Osteocyte (in vitro differentiated cells): ENCODE data around the gene MTTP. TPM values are rescaled to one million over a fixed set of nuclear protein-coding genes. Genes with fewer than 3 reads are reported as not detected.

Source experiments
- DNase-seq: peaks from one replicate; pipeline ENCODE4 v3.0.0; 2021; ENCODE audit warnings: mixed read lengths; ENCODE audit not compliant: unreplicated experiment; ENCODE audit errors: extremely low spot score
- H3K27ac Mint-ChIP-seq: one replicate; pipeline ENCODE4 v1.8.0; 2021; ENCODE audit warnings: mild to moderate bottlenecking, mixed read lengths; ENCODE audit not compliant: unreplicated experiment
- H3K27me3 Mint-ChIP-seq: one replicate; pipeline ENCODE4 v1.8.0; 2021; ENCODE audit warnings: mixed read lengths; ENCODE audit not compliant: unreplicated experiment
- H3K36me3 Mint-ChIP-seq: one replicate; pipeline ENCODE4 v1.8.0; 2021; ENCODE audit warnings: mixed read lengths; ENCODE audit not compliant: unreplicated experiment
- H3K4me1 Mint-ChIP-seq: one replicate; pipeline ENCODE4 v1.8.0; 2021; ENCODE audit warnings: mixed read lengths; ENCODE audit not compliant: unreplicated experiment
- H3K4me3 Mint-ChIP-seq: one replicate; pipeline ENCODE4 v1.8.0; 2021; ENCODE audit warnings: mild to moderate bottlenecking, moderate library complexity, mixed read lengths; ENCODE audit not compliant: unreplicated experiment
- H3K9me3 Mint-ChIP-seq: one replicate; pipeline ENCODE4 v1.8.0; 2021; ENCODE audit warnings: mixed read lengths; ENCODE audit not compliant: unreplicated experiment
- CTCF ChIP-seq: fragments of 200-600 bp; sonication (generic); IDR thresholded peaks from 2 replicates; pipeline ENCODE4 v1.5.0; 2021; ENCODE audit warnings: antibody characterized with exemption, mild to moderate bottlenecking, moderate library complexity
- total RNA-seq: library from RNA; stranded (reverse); gene quantifications from 2 replicates; pipeline ENCODE4 v1.2.1, GENCODE V29; 2021

Gene MTTP
- total RNA-seq, 1 donor from 2014 or later: not detected

- H3K36me3 Mint-ChIP-seq: no peaks in the 10 kb centered on the region
- no peak for DNase-seq
- H3K9me3 Mint-ChIP-seq: no peaks in the 10 kb centered on the region
- H3K4me1 Mint-ChIP-seq: no peaks in the 10 kb centered on the region
- TF ChIP-seq CTCF: no peak
- no peak overlapping the region for H3K27ac Mint-ChIP-seq
- peaks cover 16% of the 10 kb centered on the region for H3K27me3 Mint-ChIP-seq
- no peak overlapping the region for H3K4me3 Mint-ChIP-seq
Measured at GRCh38 chr4:99591757-99592156, 17.1 kb downstream of the MTTP start.

- H3K27ac Mint-ChIP-seq: no peak overlapping the region
- H3K27me3 Mint-ChIP-seq: peaks cover 22% of the 10 kb centered on the region
- H3K36me3 Mint-ChIP-seq: no peaks in the 10 kb centered on the region
- DNase-seq: no peak
- H3K9me3 Mint-ChIP-seq: no peaks in the 10 kb centered on the region
- no peak for TF ChIP-seq CTCF
- no peak overlapping the region for H3K4me3 Mint-ChIP-seq
- no peaks in the 10 kb centered on the region for H3K4me1 Mint-ChIP-seq
Measured at GRCh38 chr4:99593781-99594641, 19.4 kb downstream of the MTTP start.

GRCh38 chr4:99594818-99595217, 20.2 kb downstream of the MTTP start:
- no peak for TF ChIP-seq CTCF
- Mint-ChIP-seq H3K27me3 (peaks cover 16% of the 10 kb centered on the region), H3K4me1 (no peaks in the 10 kb centered on the region), H3K4me3 (no peak overlapping the region), H3K27ac (no peak overlapping the region), H3K36me3 (no peaks in the 10 kb centered on the region), H3K9me3 (no peaks in the 10 kb centered on the region)
- no peak for DNase-seq

- Mint-ChIP-seq H3K36me3 (no peaks in the 10 kb centered on the region), H3K4me1 (no peaks in the 10 kb centered on the region), H3K4me3 (no peak overlapping the region), H3K27me3 (peaks cover 27% of the 10 kb centered on the region), H3K27ac (no peak overlapping the region), H3K9me3 (no peaks in the 10 kb centered on the region)
- DNase-seq: no peak
- no peak for TF ChIP-seq CTCF
Measured at GRCh38 chr4:99606716-99607115, 32.1 kb downstream of the MTTP start.

GRCh38 chr4:99608417-99608816, 33.8 kb downstream of the MTTP start:
- TF ChIP-seq CTCF: no peak
- no peaks in the 10 kb centered on the region for H3K36me3 Mint-ChIP-seq

More at GRCh38 chr4:99608417-99608816, 33.8 kb downstream of the MTTP start:
- no peaks in the 10 kb centered on the region for H3K9me3 Mint-ChIP-seq
- H3K27ac Mint-ChIP-seq: no peak overlapping the region
- no peak overlapping the region for H3K4me3 Mint-ChIP-seq
- no peaks in the 10 kb centered on the region for H3K4me1 Mint-ChIP-seq
- no peak for DNase-seq
- peaks cover 22% of the 10 kb centered on the region for H3K27me3 Mint-ChIP-seq
